Left renal pelvis (tissue), 4 donors: ENCODE results near the gene PTRH1. TPM values are rescaled to one million over a fixed set of nuclear protein-coding genes. Genes with fewer than 3 reads are reported as not detected.
"Not testable (repeated sequence)": the region's sequence is repeated elsewhere in the genome, so short reads cannot be mapped to it uniquely, and the experiment has no call there.

Experiments
- DNase-seq, 4 donors: peaks; one replicate each; pipeline ENCODE4 v3.0.0-alpha.2; 2013; ENCODE audit warnings: low read depth in 4 of 4, low spot score in 3 of 4
- polyA plus RNA-seq, 4 donors: library from polyadenylated mRNA; unstranded; fragments of 120-200 nt; gene quantifications; one replicate each; pipeline ENCODE4 v1.2.1, GENCODE V29; 2013; ENCODE audit not compliant: insufficient read length in 4 of 4

PTRH1 gene
- polyA plus RNA-seq: 10 to 100 TPM in 1 of 4 donors, 1 to 10 TPM in 3; 5.4 to 14.6 (median 7.9) TPM

GRCh38 chr9:127715470-127716337 is at the start of gene PTRH1, which contains the start of gene TTC16:
TSS of gene PTRH1 (minus strand) at chr9:127715663. CDS start at chr9:127715639, 24 bp downstream.
TSS of gene TTC16 (plus strand) at chr9:127716079. CDS start at chr9:127716146, 67 bp downstream.
- DNase-seq: peak; percentile 84 to 93 (median 90)

- DNase-seq: no peak
Observed at GRCh38 chr9:127763918-127764384, 48.5 kb upstream of the PTRH1 start.

- no peak for DNase-seq
Observed at GRCh38 chr9:127762111-127762676, 46.7 kb upstream of the PTRH1 start.

- DNase-seq: no peak
Observed at GRCh38 chr9:127761491-127761956, 46.1 kb upstream of the PTRH1 start.

GRCh38 chr9:127761061-127761460 is 45.6 kb upstream of the PTRH1 start:
- DNase-seq: no peak

- DNase-seq: no peak
Observed at GRCh38 chr9:127758843-127759242, 43.4 kb upstream of the PTRH1 start.

- not testable (repeated sequence) for DNase-seq
Observed at GRCh38 chr9:127756776-127757175, 41.3 kb upstream of the PTRH1 start.

- no peak for DNase-seq
Observed at GRCh38 chr9:127756233-127756632, 40.8 kb upstream of the PTRH1 start.

- DNase-seq: no peak
Observed at GRCh38 chr9:127755061-127756060, 39.9 kb upstream of the PTRH1 start.

GRCh38 chr9:127754099-127755060 is 38.9 kb upstream of the PTRH1 start:
- no peak for DNase-seq

GRCh38 chr9:127753622-127754021 is 38.2 kb upstream of the PTRH1 start:
- no peak for DNase-seq

- no peak for DNase-seq
Observed at GRCh38 chr9:127753148-127753547, 37.7 kb upstream of the PTRH1 start.

- DNase-seq: no peak
Observed at GRCh38 chr9:127751269-127752054, 36.0 kb upstream of the PTRH1 start.

- no peak for DNase-seq
Observed at GRCh38 chr9:127749090-127749787, 33.8 kb upstream of the PTRH1 start.

- DNase-seq: no peak
Observed at GRCh38 chr9:127746959-127747569, 31.6 kb upstream of the PTRH1 start.

- DNase-seq: no peak
Observed at GRCh38 chr9:127744398-127745110, 29.1 kb upstream of the PTRH1 start.
